Measurements from ENCODE around the gene ANKRD23.
"Not testable (repeated sequence)": the region's sequence is repeated elsewhere in the genome, so short reads cannot be mapped to it uniquely, and the experiment has no call there.

Gene ANKRD23

GRCh38 chr2:96843538-96844268 lies at the start of gene ANKRD23:
ANKRD23 (minus strand) TSS chr2:96844021; CDS start chr2:96843992, 29 bp downstream.
- Histone ChIP-seq H3K4me1 (peaks cover 29% of the 10 kb centered on the region), H3K27me3 (peaks cover 2% of the 10 kb centered on the region; the same call in 1 of the 2 replicates), H3K4me2 (no peak within 1 kb of the TSS), H3K9me3 (no peaks in the 10 kb centered on the region), H3K36me3 (peaks cover 83% of the 10 kb centered on the region), H3K27ac (no peak within 1 kb of the TSS), H3K9ac (no peak within 1 kb of the TSS), H3K4me3 (no peak within 1 kb of the TSS), H4K20me1 (no peaks in the 10 kb centered on the region)
- TF ChIP-seq Cebpa-rat (IDR thresholded peaks at IDR 0.05) = no peak

DNA sequence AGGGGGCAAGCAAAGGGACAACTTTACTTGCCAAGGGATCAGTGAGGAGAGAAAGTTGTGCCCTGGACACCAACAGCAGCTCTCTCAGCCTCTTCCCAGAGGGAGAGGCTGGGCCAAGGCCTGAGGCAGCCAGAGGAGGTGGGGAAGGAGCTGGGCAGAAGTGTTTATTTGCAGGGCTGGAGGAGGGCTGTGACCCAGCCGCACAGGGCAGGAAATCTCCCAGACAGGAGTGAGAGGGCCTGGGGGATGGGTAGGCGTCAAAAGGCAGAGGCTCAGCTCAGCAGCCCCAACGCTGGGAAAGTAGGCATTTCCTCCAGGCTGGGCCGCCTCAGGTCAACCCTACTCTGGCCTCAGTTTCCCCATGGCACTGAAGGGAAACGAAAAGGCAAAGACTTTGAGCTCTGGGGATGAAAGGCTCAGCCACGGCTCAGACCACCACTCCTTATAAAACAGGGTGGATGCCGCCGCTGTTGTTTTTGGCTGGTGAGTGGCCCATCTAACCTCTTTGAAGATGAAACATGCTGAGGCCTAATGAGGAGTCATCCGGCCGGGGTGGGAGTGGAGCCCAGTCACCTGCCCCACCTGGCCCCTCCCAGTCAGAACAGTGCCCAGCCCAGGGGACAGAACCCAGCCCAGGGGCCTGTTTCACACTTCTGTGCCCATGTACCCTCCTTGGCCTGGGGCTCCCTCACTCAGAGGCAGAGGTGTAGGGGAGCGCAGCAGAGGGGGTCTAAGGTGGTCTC lies 47.9 kb upstream of the ANKRD23 start:
- Histone ChIP-seq H3K4me3 (no peak overlapping the region), H4K20me1 (no peaks in the 10 kb centered on the region), H3K27me3 (no peaks in the 10 kb centered on the region), H3K36me3 (no peaks in the 10 kb centered on the region), H3K9ac (peak overlapping the region; percentile 25; the same call in 1 of the 2 replicates), H3K4me1 (peaks cover 79% of the 10 kb centered on the region), H3K27ac (peak overlapping the region; percentile 36; the same call in 1 of the 2 replicates), H3K9me3 (no peaks in the 10 kb centered on the region), H3K4me2 (peak overlapping the region; percentile 59)
- no peak for TF ChIP-seq Cebpa-rat (IDR thresholded peaks at IDR 0.05)

DNA sequence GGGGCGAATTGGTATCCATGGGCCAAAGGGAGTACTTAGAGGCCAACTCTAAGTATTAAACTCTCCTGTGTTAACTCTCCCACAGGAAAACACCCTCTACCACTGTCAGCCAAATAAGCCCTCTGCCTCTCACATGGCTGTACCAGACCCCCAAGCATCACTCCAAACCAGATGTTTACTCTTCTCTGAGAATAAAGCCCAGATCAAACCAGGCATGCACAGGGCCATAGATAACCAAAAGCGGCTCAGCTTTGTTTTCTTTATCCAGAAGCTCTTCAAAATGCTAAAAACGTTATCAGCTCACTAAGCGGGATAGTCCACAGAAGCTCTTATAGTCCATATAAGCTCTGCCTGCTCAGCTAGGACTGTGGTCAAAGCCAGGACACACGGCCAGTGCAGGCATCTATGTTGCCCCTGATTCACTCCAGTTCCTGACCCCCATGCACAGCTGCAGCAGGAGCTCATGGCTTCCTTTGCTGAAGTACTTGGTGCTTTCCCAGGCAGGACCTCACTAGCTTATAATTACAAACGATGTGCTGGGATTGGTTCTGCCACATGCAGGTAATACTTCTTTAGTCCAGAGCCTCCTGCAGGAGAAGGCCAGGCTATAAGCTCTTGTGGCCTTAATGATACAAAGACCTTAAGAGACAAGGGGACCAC lies 47.0 kb upstream of the ANKRD23 start:
- Histone ChIP-seq H3K9me3 (no peaks in the 10 kb centered on the region), H3K27me3 (no peaks in the 10 kb centered on the region), H3K4me3 (no peak overlapping the region), H3K9ac (peak overlapping the region; percentile 25; the same call in 1 of the 2 replicates), H3K36me3 (no peaks in the 10 kb centered on the region), H4K20me1 (no peaks in the 10 kb centered on the region), H3K4me2 (peak overlapping the region; percentile 59), H3K27ac (no peak overlapping the region), H3K4me1 (peaks cover 70% of the 10 kb centered on the region)
- no peak for TF ChIP-seq Cebpa-rat (IDR thresholded peaks at IDR 0.05)

DNA sequence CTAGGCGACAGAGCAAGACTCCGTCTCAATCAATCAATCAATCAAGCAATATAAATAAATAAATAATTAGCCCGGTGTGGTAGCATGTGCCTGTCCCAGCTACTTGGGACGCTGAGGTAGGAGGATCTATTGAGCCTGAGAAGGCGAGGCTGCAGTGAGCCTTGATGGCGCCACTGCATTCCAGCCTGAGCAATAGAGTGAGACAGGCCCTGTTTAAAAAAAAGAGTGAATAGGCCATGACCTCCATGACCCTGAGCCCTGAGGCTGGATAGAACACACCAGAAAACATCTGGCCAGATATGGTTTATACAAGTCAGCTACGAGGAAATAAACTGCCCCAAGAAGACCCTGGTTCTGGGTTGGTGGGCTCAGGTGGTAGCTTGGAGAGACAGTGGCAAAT lies 46.4 kb upstream of the ANKRD23 start:
- 0 out of 2 replicates have a peak overlapping the region, but pooled peaks have one; percentile 59 for H3K4me2 ChIP-seq
- no peak overlapping the region for H3K9ac ChIP-seq
- H3K27me3 ChIP-seq = no peaks in the 10 kb centered on the region
- no peak for TF ChIP-seq Cebpa-rat (IDR thresholded peaks at IDR 0.05)
- H3K27ac ChIP-seq = no peak overlapping the region
- no peak overlapping the region for H3K4me3 ChIP-seq
- no peaks in the 10 kb centered on the region for H3K36me3 ChIP-seq
- H4K20me1 ChIP-seq = no peaks in the 10 kb centered on the region
- H3K9me3 ChIP-seq = no peaks in the 10 kb centered on the region
- H3K4me1 ChIP-seq = peaks cover 64% of the 10 kb centered on the region

- H3K4me2 ChIP-seq, H4K20me1 ChIP-seq, H3K36me3 ChIP-seq, H3K9me3 ChIP-seq, H3K4me3 ChIP-seq, H3K9ac ChIP-seq, H3K27me3 ChIP-seq, H3K27ac ChIP-seq: not testable (repeated sequence)
- peaks cover 60% of the 10 kb centered on the region for H3K4me1 ChIP-seq
Measured at GRCh38 chr2:96889502-96889901, 45.7 kb upstream of the ANKRD23 start.

DNA sequence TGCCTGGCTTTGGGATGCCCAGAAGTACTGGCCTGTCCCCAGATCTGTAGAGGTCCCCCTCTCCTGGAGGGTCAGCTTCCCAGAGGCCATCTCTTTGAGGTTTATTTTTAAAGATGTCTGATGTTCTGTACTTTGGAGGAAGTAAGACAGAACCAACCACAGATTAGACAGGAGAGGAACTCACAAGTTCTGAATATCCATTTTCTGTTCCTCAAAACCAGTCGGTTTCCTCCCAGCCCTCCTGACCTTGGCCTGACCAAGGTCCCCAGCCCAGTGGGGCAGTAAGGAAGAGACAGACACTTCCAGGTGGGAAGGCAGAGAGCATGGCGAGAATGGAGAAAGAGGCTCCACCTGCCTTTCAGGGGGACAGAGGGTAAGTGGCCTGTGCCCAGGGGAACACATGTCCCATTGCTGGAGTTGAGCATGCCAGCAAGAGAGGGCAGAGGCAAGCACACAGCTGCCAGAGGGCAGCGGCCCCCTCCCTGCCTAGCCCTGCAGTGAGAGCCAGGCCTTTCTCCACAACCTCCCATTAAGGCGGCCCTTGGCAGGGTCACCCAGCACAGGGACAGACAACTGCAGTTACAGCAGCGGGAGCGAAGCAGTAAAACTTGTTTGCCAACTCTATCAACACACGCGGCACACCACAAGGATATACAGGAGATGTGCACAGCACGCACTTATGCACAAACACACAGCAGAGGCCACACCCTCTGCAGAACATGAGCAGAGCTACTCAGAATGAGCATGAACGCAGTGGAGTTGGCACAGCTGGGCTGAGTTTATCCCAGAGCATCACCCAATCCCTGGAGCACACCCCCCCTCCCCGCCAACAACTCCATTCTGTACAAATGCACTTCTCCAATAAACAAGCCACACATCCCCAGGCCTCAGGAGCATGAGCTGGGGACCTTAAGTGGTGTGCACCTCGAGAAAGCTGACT lies 44.5 kb upstream of the ANKRD23 start:
- H3K27ac ChIP-seq = peak overlapping the region; percentile 66
- no peaks in the 10 kb centered on the region for H4K20me1 ChIP-seq
- TF ChIP-seq Cebpa-rat (IDR thresholded peaks at IDR 0.05) = no peak
- peaks cover 68% of the 10 kb centered on the region for H3K4me1 ChIP-seq
- no peaks in the 10 kb centered on the region for H3K36me3 ChIP-seq
- peak overlapping the region; percentile 68 for H3K4me2 ChIP-seq
- no peaks in the 10 kb centered on the region for H3K9me3 ChIP-seq
- no peaks in the 10 kb centered on the region for H3K27me3 ChIP-seq
- no peak overlapping the region for H3K9ac ChIP-seq
- no peak overlapping the region for H3K4me3 ChIP-seq

GRCh38 chr2:96887493-96888012 lies 43.7 kb upstream of the ANKRD23 start:
- no peaks in the 10 kb centered on the region for H3K9me3 ChIP-seq
- H3K4me1 ChIP-seq = peaks cover 67% of the 10 kb centered on the region
- H3K27ac ChIP-seq = peak overlapping the region; percentile 66
- H3K36me3 ChIP-seq = no peaks in the 10 kb centered on the region
- no peak overlapping the region for H3K4me3 ChIP-seq
- no peak overlapping the region for H3K9ac ChIP-seq
- no peak for TF ChIP-seq Cebpa-rat (IDR thresholded peaks at IDR 0.05)
- H3K27me3 ChIP-seq = no peaks in the 10 kb centered on the region
- H4K20me1 ChIP-seq = no peaks in the 10 kb centered on the region
- peak overlapping the region; percentile 68 for H3K4me2 ChIP-seq

DNA sequence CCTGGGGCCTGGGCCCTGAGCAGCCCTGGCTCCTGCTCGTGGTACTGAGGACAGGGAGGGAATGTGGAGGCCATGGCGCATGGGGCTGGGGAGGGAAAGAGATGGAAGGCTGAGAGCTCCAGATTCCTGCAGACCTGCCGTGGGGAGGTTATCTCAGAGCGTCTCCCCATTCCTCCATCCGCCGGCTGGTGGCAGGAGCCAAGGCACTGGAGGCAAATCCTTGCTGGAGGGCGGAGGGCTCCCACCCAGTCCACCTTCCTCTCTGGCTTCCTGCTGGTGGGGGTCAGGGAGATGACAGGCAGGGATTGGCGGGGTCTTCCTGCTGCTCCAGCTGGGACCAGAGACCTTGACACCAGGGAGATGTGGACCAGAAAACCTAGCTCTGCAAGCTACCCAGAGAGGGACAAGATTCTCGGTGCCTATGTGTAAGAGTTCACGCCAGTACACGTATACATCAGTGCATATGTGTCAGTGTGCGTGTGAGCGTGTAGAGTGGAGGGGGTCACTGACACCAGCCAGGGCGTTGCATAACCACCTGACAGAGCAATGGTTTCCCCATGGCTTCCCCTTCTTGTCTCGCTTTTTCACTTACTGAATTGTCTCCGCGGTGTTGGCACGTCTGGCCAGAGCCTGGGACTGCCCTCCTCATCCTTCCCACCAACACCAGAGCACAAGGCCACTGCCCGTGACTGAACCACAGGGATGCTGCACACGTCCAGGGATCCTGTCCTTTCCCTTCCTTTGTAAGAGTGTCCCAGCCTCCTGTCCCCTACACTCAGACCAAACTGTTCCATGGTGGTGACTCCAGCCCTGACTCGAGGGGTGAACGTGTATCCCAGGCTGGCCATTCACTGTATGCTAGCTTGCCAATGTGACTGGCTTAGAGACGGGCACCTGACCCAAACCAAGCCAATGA lies 41.9 kb upstream of the ANKRD23 start:
- Histone ChIP-seq H3K4me1 (peaks cover 67% of the 10 kb centered on the region), H3K36me3 (no peaks in the 10 kb centered on the region), H3K27me3 (no peaks in the 10 kb centered on the region), H4K20me1 (no peaks in the 10 kb centered on the region), H3K9me3 (no peaks in the 10 kb centered on the region), H3K27ac (no peak overlapping the region), H3K4me3 (no peak overlapping the region), H3K9ac (no peak overlapping the region), H3K4me2 (no peak overlapping the region)
- TF ChIP-seq Cebpa-rat (IDR thresholded peaks at IDR 0.05) = no peak
